Hematopoietic multipotent progenitor cell treated with erythropoietin and hydrocortisone succinate and interleukin-3 and kit ligand, for 6 days (in vitro differentiated cells): Measurements from ENCODE around the gene RASAL1.
"Not testable (repeated sequence)": the region's sequence is repeated elsewhere in the genome, so short reads cannot be mapped to it uniquely, and the experiment has no call there.

Experiments used
- DNase-seq: peaks from one replicate; pipeline ENCODE4 v3.0.0-alpha.2; 2015

Gene RASAL1

DNA sequence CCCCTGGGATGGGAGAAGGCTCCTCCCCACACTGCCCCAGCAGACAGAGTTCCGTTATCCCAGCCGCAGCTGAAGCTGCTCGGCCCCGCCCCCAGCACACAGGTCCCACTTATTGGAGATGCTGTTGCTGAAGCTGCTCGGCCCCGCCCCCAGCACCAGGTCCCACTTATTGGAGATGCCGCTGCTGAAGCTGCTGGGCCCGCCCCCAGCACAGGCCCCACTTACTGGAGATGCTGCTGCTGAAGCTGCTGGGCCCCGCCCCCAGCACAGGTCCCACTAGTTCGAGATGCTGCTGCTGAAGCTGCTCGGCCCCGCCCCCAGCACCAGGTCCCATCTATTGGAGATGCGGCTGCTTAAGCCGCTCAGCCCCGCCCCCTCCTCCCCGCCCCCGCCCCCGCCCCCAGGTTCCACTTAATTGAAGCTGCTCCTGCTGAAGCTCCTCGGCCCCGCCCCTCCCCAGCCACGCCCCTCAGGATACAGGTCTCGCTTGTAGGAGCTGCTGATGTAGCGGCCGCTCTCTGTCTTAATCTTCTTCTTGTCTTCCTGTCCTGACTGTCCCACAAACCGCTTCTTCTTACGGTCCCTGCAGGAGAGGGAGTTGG is 26.0 kb upstream of the RASAL1 start:
- peak; percentile 54 for DNase-seq

DNA sequence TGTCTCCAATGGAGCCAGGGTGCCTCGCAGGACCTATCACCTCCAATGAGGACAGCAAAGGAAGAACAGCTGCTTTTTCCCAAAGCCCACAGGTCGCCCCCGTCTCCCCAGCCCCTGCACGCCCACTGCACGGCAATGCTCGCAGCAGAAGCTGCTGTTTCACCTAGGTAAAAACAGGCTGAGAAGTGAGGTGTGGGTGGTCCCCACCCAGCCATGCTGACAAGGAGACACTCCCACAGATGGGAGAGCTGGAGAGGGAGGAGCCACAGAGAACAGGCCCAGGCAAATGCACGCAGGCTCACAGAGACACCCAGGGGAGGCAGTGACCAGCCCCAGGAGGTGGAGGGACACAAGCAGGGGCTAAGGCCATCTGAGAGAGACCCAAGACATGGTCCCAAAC is 24.4 kb upstream of the RASAL1 start:
- no peak for DNase-seq

GRCh38 chr12:113158439-113159203 is 23.1 kb upstream of the RASAL1 start:
- no peak for DNase-seq

- no peak for DNase-seq
These were observed 21.8 kb upstream of the RASAL1 start for GRCh38 chr12:113157218-113157859.

GRCh38 chr12:113155646-113156045 is 20.1 kb upstream of the RASAL1 start:
- DNase-seq: peak; percentile 40

GRCh38 chr12:113155060-113155459 is 19.5 kb upstream of the RASAL1 start:
- DNase-seq: no peak

GRCh38 chr12:113154351-113154973 is 18.9 kb upstream of the RASAL1 start:
- DNase-seq: peak; percentile 31

GRCh38 chr12:113152835-113153814 is 17.6 kb upstream of the RASAL1 start:
- DNase-seq: peak; percentile 86

DNA sequence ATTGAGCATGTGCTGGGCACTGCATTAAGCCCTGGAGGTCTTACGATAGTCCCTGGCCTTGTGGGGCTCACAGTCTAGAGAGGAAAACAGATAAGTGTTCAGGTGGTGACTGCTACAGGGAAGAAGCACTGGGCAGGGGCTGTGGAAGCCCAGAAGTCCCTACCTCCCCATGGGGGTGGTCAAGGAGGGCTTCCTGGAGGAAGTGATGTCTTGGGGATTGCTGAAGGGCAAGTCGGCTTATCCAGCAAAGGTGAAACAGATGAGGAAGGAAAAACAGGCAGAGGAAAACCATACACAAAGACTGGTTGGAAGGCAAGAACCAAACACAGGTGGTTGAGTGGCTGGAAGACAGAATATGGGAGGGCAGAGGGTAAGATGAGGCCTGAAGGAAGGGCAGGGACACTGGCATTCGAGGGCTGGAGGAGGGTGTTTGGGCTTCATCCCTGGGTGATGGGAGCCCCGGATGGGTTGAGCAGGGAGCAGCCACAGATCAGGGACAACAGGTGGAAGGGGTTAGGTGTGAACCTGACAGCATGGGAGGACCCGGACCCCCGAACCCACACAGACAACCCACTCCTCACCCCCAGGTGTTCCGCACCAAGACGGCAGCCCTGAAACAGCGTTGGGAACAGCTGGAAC is 16.8 kb upstream of the RASAL1 start:
- no peak for DNase-seq

DNA sequence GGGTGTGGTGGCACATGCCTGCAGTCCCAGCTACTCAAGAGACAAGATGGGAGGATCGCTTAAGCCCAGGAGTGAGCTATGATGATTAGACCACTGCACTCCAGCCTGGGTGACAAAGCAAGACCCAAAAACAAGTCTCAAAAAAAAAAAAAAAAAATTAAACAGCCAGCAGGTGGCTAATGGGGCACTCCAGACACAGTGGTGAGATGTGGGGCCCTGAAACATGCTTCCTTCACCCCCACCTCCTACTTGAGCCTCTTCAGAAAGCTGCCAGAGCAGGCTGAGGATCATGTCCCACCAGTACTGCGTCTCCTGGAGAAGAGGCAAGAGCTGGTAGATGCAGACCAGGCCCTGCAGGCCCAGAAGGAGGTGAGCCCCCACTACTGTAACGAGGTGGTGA is 16.1 kb upstream of the RASAL1 start:
- no peak for DNase-seq

GRCh38 chr12:113149361-113150150 is 14.0 kb upstream of the RASAL1 start, which contains the start of gene CFAP73:
TSS of gene CFAP73 (plus strand) at chr12:113149724. CDS start at chr12:113149858, 134 bp downstream.
- DNase-seq: peak; percentile 35

GRCh38 chr12:113146999-113147398 is 11.4 kb upstream of the RASAL1 start:
- DNase-seq: no peak

DNA sequence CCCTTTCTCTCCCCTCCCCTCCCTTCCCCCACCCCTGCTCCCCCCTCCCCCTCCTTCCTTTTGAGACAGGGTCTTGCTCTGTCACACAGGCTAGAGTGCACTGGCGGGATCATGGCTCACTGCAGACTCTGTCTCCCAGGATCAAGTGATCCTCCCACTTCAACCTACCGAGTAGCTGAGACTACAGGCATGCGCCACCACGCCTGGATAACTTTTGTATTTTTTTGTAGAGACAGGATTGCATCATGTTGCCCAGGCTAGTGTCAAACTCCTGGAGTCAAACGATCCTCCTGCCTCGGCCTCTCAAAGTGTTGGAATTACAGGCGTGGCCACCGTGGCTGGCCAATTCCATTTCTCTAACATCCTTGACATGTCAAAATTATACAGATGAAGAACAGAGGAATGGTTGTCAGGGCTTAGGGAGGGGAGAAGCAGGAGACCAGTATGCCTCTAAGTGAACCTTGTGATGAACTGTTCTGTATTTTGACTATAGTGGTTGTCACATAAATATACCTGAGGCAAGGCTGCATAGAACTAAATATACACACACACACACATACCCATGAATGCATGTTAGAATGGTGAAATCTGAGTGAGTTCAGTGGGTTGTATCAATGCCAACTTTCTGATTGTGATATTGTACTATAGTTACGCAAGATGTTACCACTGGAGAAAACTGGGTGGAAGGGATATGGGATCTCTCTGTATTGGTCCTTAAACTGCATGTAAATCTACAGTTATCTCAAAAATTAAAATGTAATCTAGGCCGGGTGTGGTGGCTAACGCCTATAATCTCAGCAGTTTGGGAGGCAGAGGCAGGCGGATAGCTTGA is 10.4 kb upstream of the RASAL1 start:
- no peak for DNase-seq

DNA sequence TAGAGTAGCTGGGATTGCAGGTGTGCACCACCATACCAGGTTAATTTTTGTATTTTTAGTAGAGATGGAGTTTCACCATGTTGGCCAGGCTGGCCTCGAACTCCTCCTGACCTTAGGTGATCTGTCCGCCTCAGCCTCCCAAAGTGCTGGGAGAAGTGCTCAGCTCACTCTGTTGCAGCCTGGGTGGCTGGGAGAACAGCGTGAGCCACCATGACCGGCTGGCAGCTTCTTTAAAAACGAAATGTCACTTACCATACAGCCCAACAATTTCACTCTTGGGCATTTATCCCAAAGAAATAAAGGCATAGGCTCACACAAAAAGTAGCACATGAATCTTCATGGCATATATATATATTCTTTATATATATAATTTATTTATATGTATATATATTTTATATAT is 9.2 kb upstream of the RASAL1 start:
- DNase-seq: no peak

DNA sequence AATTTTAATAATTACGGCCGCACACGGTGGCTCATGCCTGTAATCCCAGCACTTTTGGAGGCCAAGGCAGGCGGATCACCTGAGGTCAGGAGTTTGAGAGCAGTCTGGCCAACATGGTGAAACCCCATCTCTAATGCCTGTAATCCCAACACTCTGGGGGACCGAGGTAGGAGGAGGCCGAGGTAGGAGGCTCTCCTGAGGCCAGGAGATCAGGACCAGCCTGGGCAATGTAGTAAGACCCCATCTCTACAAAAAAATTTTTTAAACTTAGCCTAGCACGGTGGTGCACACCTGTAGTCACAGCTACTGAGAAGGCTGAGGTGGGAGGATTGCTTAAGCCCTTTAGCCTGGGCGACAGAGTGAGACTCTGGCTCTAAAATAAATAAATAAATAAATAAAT is 8.4 kb upstream of the RASAL1 start:
- no peak for DNase-seq

GRCh38 chr12:113142886-113143332 is 7.3 kb upstream of the RASAL1 start:
- DNase-seq: no peak

DNA sequence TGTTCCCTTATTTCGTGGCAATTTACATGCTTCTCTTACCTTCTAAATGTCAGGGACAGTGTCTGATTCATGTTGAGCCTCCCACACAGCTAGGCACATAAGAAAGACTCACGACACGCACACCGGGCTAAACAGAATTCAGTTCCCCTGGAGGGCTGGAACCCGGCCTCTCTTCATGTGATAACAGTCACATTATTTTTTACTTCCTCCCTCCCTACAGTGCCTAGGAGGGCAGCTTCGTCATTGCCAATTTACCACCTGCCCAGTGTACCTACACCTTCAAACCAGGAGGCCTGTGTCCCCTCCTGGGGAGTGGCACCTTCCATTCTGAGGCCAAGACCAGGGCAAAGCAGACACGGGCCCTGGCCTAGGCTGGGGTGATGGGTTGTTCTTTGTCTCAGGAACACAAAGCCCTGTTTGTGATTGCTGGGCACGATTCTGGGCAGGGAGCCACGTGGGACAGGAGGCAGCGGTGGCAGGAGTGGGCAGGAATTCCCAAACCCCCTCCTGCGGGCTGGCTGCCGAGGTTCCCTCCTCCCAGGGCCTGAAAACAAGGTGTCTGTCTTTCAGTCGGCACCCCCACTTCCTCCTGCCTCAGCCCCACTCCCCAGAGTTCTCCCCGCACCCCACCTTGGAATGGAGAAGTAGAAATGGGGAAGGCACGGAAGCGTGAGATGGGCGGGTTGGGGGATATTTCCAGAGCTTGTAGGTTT is 6.8 kb upstream of the RASAL1 start:
- peak; percentile 41 for DNase-seq

DNA sequence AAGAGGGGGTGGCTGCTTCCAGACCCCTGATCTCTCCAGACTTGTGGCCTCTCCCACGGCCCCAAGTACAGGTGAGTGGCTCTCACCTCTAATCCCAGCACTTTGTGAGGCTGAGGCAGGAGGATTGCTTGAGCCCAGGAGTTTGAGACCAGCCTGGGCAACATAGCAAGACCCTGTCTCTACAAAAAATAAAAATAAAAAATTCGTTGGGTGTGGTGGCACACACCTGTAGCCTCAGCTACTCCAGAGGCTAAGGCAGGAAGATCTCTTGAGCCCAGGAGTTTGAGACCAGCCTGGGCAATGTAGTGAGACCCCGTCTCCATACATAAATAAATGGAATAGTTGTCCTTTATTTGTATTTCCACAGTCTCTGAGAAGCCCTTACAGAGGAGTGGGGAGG is 6.2 kb upstream of the RASAL1 start:
- not testable (repeated sequence) for DNase-seq

DNA sequence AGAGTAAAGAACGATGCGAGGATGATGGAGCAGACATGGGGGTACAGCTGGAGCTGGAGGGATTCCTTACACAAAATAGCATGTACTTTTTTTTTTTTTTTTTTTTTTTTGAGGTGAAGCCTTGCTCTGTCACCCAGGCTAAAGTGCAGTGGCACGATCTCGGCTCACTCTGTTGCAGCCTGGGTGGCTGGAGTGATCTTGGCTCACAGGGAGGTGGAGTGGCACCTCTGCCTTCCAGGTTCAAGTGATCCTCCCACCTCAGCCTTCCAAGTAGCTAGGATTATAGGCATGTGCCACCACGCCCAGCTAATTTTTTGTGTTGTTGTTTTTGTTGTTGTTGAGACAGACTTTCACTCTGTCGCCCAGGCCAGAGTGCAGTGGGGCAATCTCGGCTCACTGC is 5.1 kb upstream of the RASAL1 start:
- DNase-seq: no peak
